Small intestine (tissue), 7 donors: ENCODE results near the gene DNAI1. TPM values are rescaled to one million over a fixed set of nuclear protein-coding genes. Genes with fewer than 3 reads are reported as not detected.
"Not testable (repeated sequence)": the region's sequence is repeated elsewhere in the genome, so short reads cannot be mapped to it uniquely, and the experiment has no call there.

ENCODE experiments used
- DNase-seq, 2 donors: peaks; one replicate each; pipeline versions ENCODE4 v3.0.0 to v3.0.0-alpha.2; 2013
- FAIRE-seq: peaks from 2 replicates; lab custom pipeline; 2012; peaks lifted over from hg19 to GRCh38; lab: Jason Lieb, UNC
- H3K27ac ChIP-seq, 3 donors: one replicate each; pipeline ENCODE4 v1.5.1; 2013; ENCODE audit warnings: low read length in 2 of 3, mild to moderate bottlenecking in 2 of 3, control low read depth in 1 of 3, inconsistent platforms in 1 of 3, low read depth in 1 of 3, moderate library complexity in 1 of 3
- H3K27me3 ChIP-seq, 3 donors: one replicate each; pipeline ENCODE4 v1.6.1; 2013; ENCODE audit warnings: low read length in 3 of 3, inconsistent platforms in 1 of 3; ENCODE audit not compliant: control insufficient read depth in 3 of 3, insufficient read depth in 3 of 3
- H3K36me3 ChIP-seq, 3 donors: one replicate each; pipeline ENCODE4 v1.6.1; 2013; ENCODE audit warnings: low read length in 3 of 3, inconsistent platforms in 1 of 3, low read depth in 1 of 3, mild to moderate bottlenecking in 1 of 3, moderate library complexity in 1 of 3; ENCODE audit not compliant: control insufficient read depth in 3 of 3, insufficient read depth in 2 of 3
- H3K4me1 ChIP-seq, 3 donors: one replicate each; pipeline ENCODE4 v1.6.1; 2013; ENCODE audit warnings: low read length in 2 of 3, inconsistent platforms in 1 of 3, low read depth in 1 of 3, mild to moderate bottlenecking in 1 of 3, moderate library complexity in 1 of 3; ENCODE audit not compliant: control insufficient read depth in 3 of 3, insufficient read depth in 2 of 3
- H3K4me3 ChIP-seq, 3 donors: one replicate each; pipeline ENCODE4 v1.5.1; 2013; ENCODE audit warnings: low read length in 3 of 3, control low read depth in 1 of 3, inconsistent platforms in 1 of 3, low read depth in 1 of 3, mild to moderate bottlenecking in 1 of 3, moderate library complexity in 1 of 3
- H3K9me3 ChIP-seq, 2 donors: one replicate each; pipeline ENCODE4 v1.6.1; 2013; ENCODE audit warnings: low read depth in 1 of 2, low read length in 1 of 2; ENCODE audit not compliant: control insufficient read depth in 2 of 2, insufficient read depth in 1 of 2
- WGBS, 3 donors: extraction: QIAGEN DNeasy Blood & Tissue Kit; methylation state at CpG; one replicate each; pipeline ENCODE4 v1.1.7; 2013; 5-methylcytosine and 5-hydroxymethylcytosine counted together
- polyA plus RNA-seq, 4 donors: library from polyadenylated mRNA; stranded (reverse) in 3 of 4; unstranded in 1 of 4; fragments of 200-250 nt in 3 of 4; fragments of 120-200 nt in 1 of 4; gene quantifications; one replicate each; pipeline versions ENCODE4 v1.2.1 to v1.2.3, GENCODE V29; 2013
- donor health status: healthy with polysubstance abuse.
- donor health status: control.
- donor health status: control.
- donor health status: Bipolar disorder and iron deficiency.
- donor health status: healthy.

The DNAI1 gene
- polyA plus RNA-seq, 4 donors: 0.22 TPM; not detected in 3

DNA sequence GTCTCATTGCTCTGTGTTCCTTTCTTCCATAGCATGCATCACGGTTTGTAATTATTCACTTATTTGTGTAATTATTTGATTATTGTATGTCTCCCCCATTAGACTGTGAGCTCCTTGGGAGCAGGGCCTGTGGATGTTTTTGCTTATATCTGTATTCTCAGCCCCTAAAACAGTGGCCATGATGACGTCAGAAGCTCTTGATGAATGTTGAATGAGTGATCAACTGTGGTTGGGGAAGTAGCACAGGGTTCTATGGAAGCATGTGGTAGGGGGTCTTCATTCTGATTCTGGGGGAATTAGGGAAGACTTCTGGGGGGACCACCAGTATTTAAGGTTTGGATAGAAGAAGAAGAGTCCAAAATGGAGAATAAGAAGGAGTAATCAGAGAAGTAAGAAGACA, 6.0 kb downstream of the DNAI1 start:
- H3K36me3 ChIP-seq: no peaks in the 10 kb centered on the region
- no peak for FAIRE-seq
- WGBS, 3 donors: 66 to 70% (median 69%) methylated on average over 2 of the region's 2 CpGs

DNA sequence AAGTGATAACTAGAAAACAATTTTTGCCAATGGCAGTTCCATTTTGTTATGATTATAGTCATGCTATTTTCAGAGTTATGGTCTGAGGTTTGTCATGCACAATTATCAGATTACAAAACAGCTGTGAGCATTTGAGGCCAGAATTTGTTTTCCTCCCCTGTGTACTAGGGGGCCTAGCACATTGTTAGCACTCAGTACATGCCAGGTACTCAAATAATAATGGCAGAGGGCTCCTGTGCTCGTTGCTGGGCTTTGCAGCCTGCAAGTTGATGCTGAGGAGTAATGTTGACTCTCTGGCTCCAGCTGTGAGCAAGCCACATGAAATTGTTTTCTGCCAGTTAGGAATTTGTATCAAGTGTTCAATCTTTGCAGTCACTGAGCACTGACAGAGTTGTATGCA, 6.9 kb downstream of the DNAI1 start:
- Histone ChIP-seq H3K27me3 (peaks cover 0 to 22% (median 0%) of the 10 kb centered on the region in 3 donors), H3K9me3 (no peaks in the 10 kb centered on the region), H3K36me3 (no peaks in the 10 kb centered on the region), H3K4me1 (no peaks in the 10 kb centered on the region), H3K4me3 (no peak overlapping the region), H3K27ac (no peak overlapping the region)
- 5 to 19% (median 9%) methylated on average over 1 of the region's 1 CpG for WGBS, 3 donors
- no peak for FAIRE-seq
- DNase-seq: no peak

More for the DNA sequence above, 6.0 kb downstream of the DNAI1 start:
- Histone ChIP-seq H3K27ac (no peak overlapping the region), H3K9me3 (no peaks in the 10 kb centered on the region), H3K4me3 (no peak overlapping the region), H3K27me3 (peaks cover 0 to 27% (median 0%) of the 10 kb centered on the region in 3 donors), H3K4me1 (no peaks in the 10 kb centered on the region)
- no peak for DNase-seq

DNA sequence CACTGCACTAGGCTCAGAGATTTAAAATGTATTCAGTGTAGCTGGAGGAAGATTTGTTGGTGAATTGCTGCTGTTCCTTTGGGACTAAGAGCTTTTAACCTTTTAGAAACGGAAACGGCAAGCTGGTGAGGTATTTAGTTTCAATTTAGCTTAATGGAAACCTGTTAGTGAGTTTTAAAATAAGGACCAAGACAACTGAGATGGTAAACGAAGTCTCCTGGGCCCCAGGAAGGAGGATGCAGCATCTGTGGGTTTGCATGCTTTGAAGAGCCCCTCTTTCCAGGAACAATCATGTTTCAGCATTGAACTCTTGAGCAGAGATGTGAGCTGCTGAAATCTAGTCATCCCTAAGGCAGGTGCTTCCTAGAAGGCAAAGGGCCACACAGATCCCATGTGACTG, 16.5 kb downstream of the DNAI1 start:
- Histone ChIP-seq H3K27ac (no peak overlapping the region), H3K4me3 (no peak overlapping the region), H3K9me3 (no peaks in the 10 kb centered on the region), H3K36me3 (no peaks in the 10 kb centered on the region), H3K27me3 (peaks cover 0 to 8% (median 2%) of the 10 kb centered on the region in 3 donors), H3K4me1 (no peaks in the 10 kb centered on the region)
- 36 to 47% (median 37%) methylated on average over 3 of the region's 3 CpGs for WGBS, 3 donors
- DNase-seq (no peak), FAIRE-seq (no peak)

DNA sequence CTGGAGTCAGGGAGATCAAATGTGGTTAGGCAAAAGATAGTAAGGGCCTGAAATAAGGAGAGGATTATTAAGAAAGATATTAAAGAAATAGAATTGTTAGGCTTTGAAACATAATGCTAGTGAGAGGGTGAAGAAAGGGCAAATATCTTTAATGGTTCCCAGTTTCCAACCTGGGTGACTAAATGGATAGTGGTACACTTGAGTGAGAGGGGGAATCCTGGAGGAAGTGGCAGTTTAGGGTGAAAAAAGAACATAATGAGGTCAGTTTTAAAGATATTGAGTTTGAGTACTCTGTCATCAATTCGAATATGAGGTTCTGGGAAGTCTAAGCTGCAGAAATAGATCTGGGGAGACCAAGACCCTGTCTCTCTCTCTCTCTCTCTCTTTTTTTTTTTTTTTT, 18.9 kb downstream of the DNAI1 start:
- FAIRE-seq: no peak
- WGBS, 3 donors: 61 to 73% (median 71%) methylated on average over 1 of the region's 1 CpG

DNA sequence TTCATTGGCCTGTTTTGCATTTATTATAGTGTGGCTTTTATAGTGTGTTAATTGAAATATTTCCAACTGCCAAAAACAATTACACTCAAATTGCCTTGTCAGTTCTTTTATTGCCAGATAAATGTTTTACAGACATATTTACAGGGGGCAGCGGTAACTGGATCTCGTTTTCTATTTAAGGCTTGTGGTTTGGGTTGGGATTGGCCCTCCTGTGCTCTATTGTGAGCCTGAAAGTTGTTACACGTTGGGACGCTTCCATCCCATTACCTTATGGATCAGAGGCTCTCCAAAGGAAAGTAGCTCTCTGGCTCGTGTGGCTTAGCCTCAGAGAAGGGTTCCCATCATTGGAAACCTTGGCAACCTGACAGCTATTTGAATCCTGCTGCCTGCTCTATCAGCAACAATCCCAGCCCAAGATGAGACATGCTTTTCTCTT, 20.8 kb downstream of the DNAI1 start:
- Histone ChIP-seq H3K4me1 (no peaks in the 10 kb centered on the region), H3K9me3 (no peaks in the 10 kb centered on the region), H3K36me3 (no peaks in the 10 kb centered on the region), H3K27me3 (peaks cover 0 to 8% (median 2%) of the 10 kb centered on the region in 3 donors), H3K4me3 (no peak overlapping the region), H3K27ac (no peak overlapping the region)
- DNase-seq (no peak), FAIRE-seq (no peak)
- WGBS, 3 donors: 19 to 53% (median 45%) methylated on average over 5 of the region's 5 CpGs

More for the DNA sequence above, 18.9 kb downstream of the DNAI1 start:
- no peaks in the 10 kb centered on the region for H3K9me3 ChIP-seq
- no peak overlapping the region for H3K4me3 ChIP-seq
- no peaks in the 10 kb centered on the region for H3K4me1 ChIP-seq
- DNase-seq: no peak
- H3K27me3 ChIP-seq: peaks cover 0 to 8% (median 2%) of the 10 kb centered on the region in 3 donors
- no peaks in the 10 kb centered on the region for H3K36me3 ChIP-seq
- no peak overlapping the region for H3K27ac ChIP-seq

DNA sequence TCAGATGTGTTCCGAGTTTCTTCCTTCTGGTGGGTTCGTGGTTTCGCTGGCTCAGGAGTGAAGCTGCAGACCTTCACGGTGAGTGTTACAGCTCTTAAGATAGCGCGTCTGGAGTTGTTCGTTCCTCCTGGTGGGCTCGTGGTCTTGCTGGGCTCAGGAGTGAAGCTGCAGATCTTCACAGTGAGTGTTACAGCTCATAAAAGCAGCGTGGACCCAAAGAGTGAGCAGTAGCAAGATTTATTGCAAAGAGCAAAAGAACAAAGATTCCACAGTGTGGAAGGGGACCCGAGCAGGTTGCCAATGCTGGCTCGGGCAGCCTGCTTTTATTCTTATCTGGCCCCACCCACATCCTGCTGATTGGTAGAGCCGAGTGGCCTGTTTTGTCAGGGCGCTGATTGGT, 23.0 kb downstream of the DNAI1 start:
- not testable (repeated sequence) for DNase-seq, H3K9me3 ChIP-seq, FAIRE-seq, H3K36me3 ChIP-seq, H3K4me1 ChIP-seq, H3K27ac ChIP-seq, H3K4me3 ChIP-seq, H3K27me3 ChIP-seq
- WGBS, 3 donors: 65 to 71% (median 69%) methylated on average over 13 of the region's 13 CpGs

DNA sequence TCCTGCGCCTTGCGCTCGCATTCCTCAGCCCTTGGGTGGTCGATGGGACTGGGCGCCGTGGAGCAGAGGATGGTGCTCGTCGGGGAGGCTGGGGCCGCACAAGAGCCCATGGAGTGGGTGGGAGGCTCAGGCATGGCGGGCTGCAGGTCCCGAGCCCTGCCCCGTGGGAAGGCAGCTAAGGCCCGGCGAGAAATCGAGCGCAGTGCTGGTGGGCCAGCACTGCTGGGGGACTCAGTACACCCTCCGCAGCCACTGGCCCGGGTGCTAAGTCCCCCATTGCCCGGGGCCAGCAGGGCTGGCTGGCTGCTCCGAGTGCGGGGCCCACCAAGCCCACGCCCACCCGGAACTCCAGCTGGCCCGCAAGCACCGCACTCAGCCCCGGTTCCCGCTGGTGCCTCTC, 24.1 kb downstream of the DNAI1 start:
- 91 to 96% (median 96%) methylated on average over 12 to 27 of the region's 27 CpGs for WGBS, 3 donors
- not testable (repeated sequence) for H3K27me3 ChIP-seq, H3K4me1 ChIP-seq, H3K9me3 ChIP-seq, FAIRE-seq, H3K4me3 ChIP-seq, H3K36me3 ChIP-seq, H3K27ac ChIP-seq, DNase-seq

DNA sequence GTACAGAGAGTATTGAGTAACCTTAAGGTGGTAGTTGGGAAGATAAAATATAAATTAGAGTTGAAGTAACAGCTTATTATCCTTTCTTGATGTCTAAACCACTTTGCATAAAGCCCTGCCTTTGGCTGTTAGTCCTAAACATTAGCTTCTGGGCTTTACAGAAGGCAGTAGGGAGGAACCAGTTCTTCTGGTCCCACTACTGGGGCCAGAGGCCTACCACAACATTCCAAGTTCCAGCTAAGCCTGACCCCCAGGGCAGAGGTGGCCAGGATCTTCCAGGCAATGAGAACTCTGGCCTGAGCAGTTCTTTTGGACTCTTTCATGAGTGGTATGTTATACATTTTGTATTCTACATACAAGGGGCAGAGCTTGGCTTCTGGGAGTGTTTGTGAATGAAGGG, 26.1 kb downstream of the DNAI1 start:
- FAIRE-seq: no peak
- H3K36me3 ChIP-seq: no peaks in the 10 kb centered on the region

DNA sequence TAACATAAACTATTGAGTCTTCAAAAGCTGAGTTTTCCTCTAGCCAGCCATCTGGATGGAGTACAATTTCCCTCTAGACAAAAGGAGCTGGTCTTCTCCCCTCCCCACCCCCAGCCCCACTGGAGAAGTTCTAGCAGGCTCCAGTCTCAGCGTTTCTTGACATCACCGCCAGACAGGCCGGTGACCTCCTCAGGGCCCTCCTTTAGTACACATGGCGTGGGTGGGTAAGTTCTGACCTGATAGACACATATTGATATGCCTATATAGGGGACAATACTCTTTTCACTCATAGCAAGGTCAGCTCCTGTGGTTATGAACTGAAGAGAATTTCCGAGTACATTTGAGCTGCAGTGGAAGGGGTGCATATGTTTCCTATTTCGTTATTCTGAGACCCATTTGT, 27.2 kb downstream of the DNAI1 start:
- H3K27ac ChIP-seq: no peak overlapping the region
- H3K4me1 ChIP-seq: no peaks in the 10 kb centered on the region
- H3K4me3 ChIP-seq: no peak overlapping the region
- FAIRE-seq: no peak
- peaks cover 0 to 8% (median 0%) of the 10 kb centered on the region in 3 donors for H3K27me3 ChIP-seq
- H3K36me3 ChIP-seq: no peaks in the 10 kb centered on the region
- 61 to 68% (median 65%) methylated on average over 6 of the region's 6 CpGs for WGBS, 3 donors
- no peaks in the 10 kb centered on the region for H3K9me3 ChIP-seq
- DNase-seq: no peak

More for the DNA sequence above, 26.1 kb downstream of the DNAI1 start:
- H3K4me1 ChIP-seq: no peaks in the 10 kb centered on the region
- no peak overlapping the region for H3K27ac ChIP-seq
- H3K9me3 ChIP-seq: no peaks in the 10 kb centered on the region
- H3K27me3 ChIP-seq: peaks cover 0 to 4% (median 0%) of the 10 kb centered on the region in 3 donors
- H3K4me3 ChIP-seq: no peak overlapping the region
- no peak for DNase-seq
